SIG-M5 (cell line): ENCODE data around the gene SEM1.
"Not testable (repeated sequence)": the region's sequence is repeated elsewhere in the genome, so short reads cannot be mapped to it uniquely, and the experiment has no call there.

Experiments used
- DNase-seq: peaks from one replicate; lab custom pipeline; 2025; lab: John Stamatoyannopoulos, UW

The SEM1 gene

GRCh38 chr7:96709381-96710228 is at the start of gene SEM1:
TSS of gene SEM1 (minus strand) at chr7:96709846. CDS start at chr7:96709763, 83 bp downstream.
- DNase-seq, result no peak

GRCh38 chr7:96757880-96758279 is 48.2 kb upstream of the SEM1 start:
- not testable (repeated sequence) for DNase-seq

- no peak for DNase-seq
Observed at GRCh38 chr7:96747418-96747940, 37.8 kb upstream of the SEM1 start.

- DNase-seq, result no peak
Observed at GRCh38 chr7:96740130-96740529, 30.5 kb upstream of the SEM1 start.

- no peak for DNase-seq
Observed at GRCh38 chr7:96739609-96740008, 30.0 kb upstream of the SEM1 start.

- no peak for DNase-seq
Observed at GRCh38 chr7:96739167-96739566, 29.5 kb upstream of the SEM1 start.

GRCh38 chr7:96738705-96739104 is 29.1 kb upstream of the SEM1 start:
- DNase-seq, result no peak

GRCh38 chr7:96737545-96738050 is 28.0 kb upstream of the SEM1 start:
- no peak for DNase-seq

GRCh38 chr7:96734343-96734742 is 24.7 kb upstream of the SEM1 start:
- DNase-seq, result no peak

- DNase-seq, result no peak
Observed at GRCh38 chr7:96729820-96730219, 20.2 kb upstream of the SEM1 start.

- DNase-seq, result no peak
Observed at GRCh38 chr7:96728139-96728538, 18.5 kb upstream of the SEM1 start.

- no peak for DNase-seq
Observed at GRCh38 chr7:96727534-96728088, 18.0 kb upstream of the SEM1 start.

- DNase-seq, result no peak
Observed at GRCh38 chr7:96723622-96724021, 14.0 kb upstream of the SEM1 start.

GRCh38 chr7:96722928-96723327 is 13.3 kb upstream of the SEM1 start:
- not testable (repeated sequence) for DNase-seq

GRCh38 chr7:96720843-96721242 is 11.2 kb upstream of the SEM1 start:
- no peak for DNase-seq

- no peak for DNase-seq
Observed at GRCh38 chr7:96719164-96719563, 9.5 kb upstream of the SEM1 start.

- DNase-seq, result no peak
Observed at GRCh38 chr7:96718107-96719003, 8.7 kb upstream of the SEM1 start.

GRCh38 chr7:96713037-96713436 is 3.4 kb upstream of the SEM1 start:
- DNase-seq, result no peak

GRCh38 chr7:96710544-96710943 is 898 bp upstream of the SEM1 start:
- no peak for DNase-seq

- DNase-seq, result no peak
Observed at GRCh38 chr7:96708872-96709271, 774 bp downstream of the SEM1 start.

- DNase-seq, result no peak
Observed at GRCh38 chr7:96707901-96708774, 1.5 kb downstream of the SEM1 start.
